H1 (cell line): ENCODE results near the gene EEIG1. TPM values are rescaled to one million over a fixed set of nuclear protein-coding genes. Genes with fewer than 3 reads are reported as not detected.

Source experiments
- CTCF ChIA-PET: fragments of 300-600 bp; sonication (Branson Sonifier 250); formaldehyde crosslinking; loops from one replicate; lab custom pipeline; 2021; ENCODE audit not compliant: partially characterized antibody; lab: Charles Lee
- POLR2A ChIA-PET: fragments of 300-600 bp; sonication (Branson Sonifier 250); formaldehyde crosslinking; loops from one replicate; lab custom pipeline; 2021; ENCODE audit warnings: inconsistent platforms; ENCODE audit not compliant: partially characterized antibody; lab: Charles Lee
- DNase-seq, 2 experiments: peaks; one replicate each; pipeline versions ENCODE4 v3.0.0 to v3.0.0-alpha.2; 2010 to 2022; ENCODE audit warnings: low spot score in 2 of 2, low read depth in 1 of 2, mixed read lengths in 1 of 2
- FAIRE-seq: peaks from 2 replicates; lab custom pipeline; 2011; peaks lifted over from hg19 to GRCh38; lab: Jason Lieb, UNC
- H2AFZ ChIP-seq: 2 replicates; pipeline ENCODE4 v1.8.1; 2012; ENCODE audit warnings: low read length, inconsistent platforms
- H2AK5ac ChIP-seq: 2 replicates; pipeline ENCODE4 v1.6.1; 2013; ENCODE audit warnings: low read depth, low read length
- H2BK120ac ChIP-seq: replicated peaks from 2 replicates; pipeline ENCODE3; 2013; ENCODE audit warnings: low read depth, low read length, inconsistent platforms
- H2BK12ac ChIP-seq: 2 replicates; pipeline ENCODE4 v1.6.1; 2013; ENCODE audit warnings: low read depth, low read length
- H2BK15ac ChIP-seq: 2 replicates; pipeline ENCODE4 v1.6.1; 2013; ENCODE audit warnings: low read length
- H2BK20ac ChIP-seq: 2 replicates; pipeline ENCODE4 v1.6.1; 2013; ENCODE audit warnings: low read length
- H2BK5ac ChIP-seq: 2 replicates; pipeline ENCODE4 v1.6.1; 2013; ENCODE audit warnings: low read depth, low read length
- H3K14ac ChIP-seq: 2 replicates; pipeline ENCODE4 v1.6.1; 2013; ENCODE audit warnings: inconsistent platforms; ENCODE audit not compliant: insufficient read length
- H3K18ac ChIP-seq: 2 replicates; pipeline ENCODE4 v1.6.1; 2013; ENCODE audit warnings: low read length; ENCODE audit errors: extremely low read depth
- H3K23ac ChIP-seq: 2 replicates; pipeline ENCODE4 v1.6.1; 2013; ENCODE audit warnings: inconsistent platforms; ENCODE audit not compliant: insufficient read length
- H3K23me2 ChIP-seq: 2 replicates; pipeline ENCODE4 v1.6.1; 2013; ENCODE audit warnings: low read depth, low read length
- H3K27ac ChIP-seq: 2 replicates; pipeline ENCODE4 v1.6.1; 2011; ENCODE audit warnings: low read depth, low read length, inconsistent platforms
- H3K27me3 ChIP-seq, 4 experiments: replicated peaks in 1 of 4; 1 replicate in 1 of 4; 2 replicates in 3 of 4; pipeline versions ENCODE4 v1.6.1 to v1.8.1; 2011 to 2013; ENCODE audit warnings: low read length in 3 of 4, mild to moderate bottlenecking in 3 of 4, inconsistent platforms in 2 of 4, mixed read lengths in 2 of 4, moderate library complexity in 1 of 4; ENCODE audit not compliant: control insufficient read depth in 3 of 4, insufficient read depth in 3 of 4; ENCODE audit errors: extremely low read depth in 1 of 4
- H3K36me3 ChIP-seq, 4 experiments: 2 replicates each; pipeline versions ENCODE4 v1.6.1 to v1.8.1; 2011 to 2013; ENCODE audit warnings: mild to moderate bottlenecking in 4 of 4, low read length in 3 of 4, moderate library complexity in 2 of 4, control low read depth in 1 of 4, inconsistent platforms in 1 of 4; ENCODE audit not compliant: insufficient read depth in 4 of 4, control insufficient read depth in 2 of 4
- H3K4ac ChIP-seq: replicated peaks from 2 replicates; pipeline ENCODE3; 2013; ENCODE audit warnings: low read length, low read depth, mixed read lengths, inconsistent platforms; ENCODE audit not compliant: insufficient read length
- H3K4me1 ChIP-seq, 4 experiments: replicated peaks in 1 of 4; 1 replicate in 1 of 4; 2 replicates in 3 of 4; pipeline versions ENCODE4 v1.6.1 to v1.8.1; 2011 to 2013; ENCODE audit warnings: low read length in 3 of 4, inconsistent platforms in 2 of 4, mixed read lengths in 1 of 4; ENCODE audit not compliant: insufficient read depth in 4 of 4, control insufficient read depth in 3 of 4
- H3K4me2 ChIP-seq, 2 experiments: 2 replicates each; pipeline versions ENCODE4 v1.6.1 to v1.8.1; 2011 to 2013; ENCODE audit warnings: low read depth in 2 of 2, low read length in 2 of 2, control low read depth in 1 of 2, inconsistent platforms in 1 of 2, mild to moderate bottlenecking in 1 of 2; ENCODE audit not compliant: insufficient read depth in 1 of 2
- H3K4me3 ChIP-seq, 4 experiments: fragments of 200-600, 300-600 bp in 1 of 4; sonication (generic), shearing (Covaris generic), sonication (Bioruptor Twin) in 1 of 4; 2 replicates each; pipeline versions ENCODE4 v1.5.1 to v1.8.1; 2011 to 2016; ENCODE audit warnings: low read length in 4 of 4, low read depth in 3 of 4, control low read depth in 2 of 4, inconsistent platforms in 2 of 4, mild to moderate bottlenecking in 2 of 4, mixed read lengths in 1 of 4, moderate library complexity in 1 of 4; ENCODE audit not compliant: insufficient read depth in 2 of 4; ENCODE audit errors: extremely low read depth in 1 of 4
- H3K56ac ChIP-seq: replicated peaks from 2 replicates; pipeline ENCODE3; 2013; ENCODE audit warnings: low read depth, mild to moderate bottlenecking, mixed read lengths, low read length, inconsistent platforms; ENCODE audit not compliant: insufficient read length
- H3K79me1 ChIP-seq: 2 replicates; pipeline ENCODE4 v1.6.1; 2013; ENCODE audit warnings: low read depth, low read length, control low read depth
- H3K79me2 ChIP-seq, 2 experiments: 2 replicates each; pipeline versions ENCODE4 v1.6.1 to v1.8.1; 2012 to 2013; ENCODE audit warnings: low read length in 2 of 2, mild to moderate bottlenecking in 2 of 2, inconsistent platforms in 1 of 2; ENCODE audit not compliant: insufficient read depth in 2 of 2, control insufficient read depth in 1 of 2
- H3K9ac ChIP-seq, 4 experiments: replicated peaks in 1 of 4; 1 replicate in 1 of 4; 2 replicates in 3 of 4; pipeline versions ENCODE4 v1.6.1 to v1.8.1; 2011 to 2013; ENCODE audit warnings: low read depth in 3 of 4, low read length in 3 of 4, control low read depth in 2 of 4, mild to moderate bottlenecking in 2 of 4, moderate library complexity in 2 of 4, inconsistent platforms in 1 of 4; ENCODE audit errors: extremely low read depth in 1 of 4
- H3K9me3 ChIP-seq, 2 experiments: 2 replicates each; pipeline versions ENCODE4 v1.6.1 to v1.8.1; 2012 to 2013; ENCODE audit warnings: mild to moderate bottlenecking in 2 of 2, moderate library complexity in 2 of 2, control low read depth in 1 of 2, inconsistent platforms in 1 of 2, low read depth in 1 of 2, low read length in 1 of 2, mixed read lengths in 1 of 2; ENCODE audit not compliant: insufficient read depth in 2 of 2
- H4K20me1 ChIP-seq, 2 experiments: replicated peaks in 1 of 2; 2 replicates each; pipeline versions ENCODE3 to v1.8.1; 2011 to 2013; ENCODE audit warnings: inconsistent platforms in 2 of 2, low read length in 2 of 2, mild to moderate bottlenecking in 1 of 2; ENCODE audit not compliant: insufficient read depth in 2 of 2, control insufficient read depth in 1 of 2
- H4K5ac ChIP-seq: 2 replicates; pipeline ENCODE4 v1.6.1; 2013; ENCODE audit warnings: low read length, low read depth, mixed read lengths, inconsistent platforms; ENCODE audit not compliant: insufficient read length
- H4K8ac ChIP-seq: 2 replicates; pipeline ENCODE4 v1.8.0; 2013; ENCODE audit warnings: mild to moderate bottlenecking, moderate library complexity, low read length, inconsistent platforms; ENCODE audit not compliant: insufficient read depth; ENCODE audit errors: extremely low read depth
- H4K91ac ChIP-seq: replicated peaks from 2 replicates; pipeline ENCODE3; 2013; ENCODE audit warnings: low read length, mixed read lengths, inconsistent platforms; ENCODE audit not compliant: insufficient read length
- HDAC2 ChIP-seq, 2 experiments: fragments of 300-600 bp in 1 of 2; sonication (generic) in 1 of 2; IDR thresholded peaks; 2 replicates each; pipeline ENCODE4 v1.6.1; 2011 to 2012; ENCODE audit warnings: low read depth in 2 of 2, low read length in 2 of 2, mild to moderate bottlenecking in 2 of 2, moderate library complexity in 2 of 2, borderline replicate concordance in 1 of 2, inconsistent platforms in 1 of 2
- JUN ChIP-seq: IDR thresholded peaks from 2 replicates; pipeline ENCODE4 v1.6.1; 2011; ENCODE audit warnings: low read depth, mild to moderate bottlenecking, improper control_type of control experiment, low read length
- RAD21 ChIP-seq, 2 experiments: IDR thresholded peaks in 1 of 2; conservative IDR thresholded peaks in 1 of 2; 2 replicates each; pipeline ENCODE4 v1.6.1; 2011; ENCODE audit warnings: low read depth in 2 of 2, low read length in 2 of 2, improper control_type of control experiment in 1 of 2, inconsistent platforms in 1 of 2, mild to moderate bottlenecking in 1 of 2, moderate library complexity in 1 of 2
- TAF7 ChIP-seq: optimal IDR thresholded peaks from 2 replicates; pipeline ENCODE3; 2011; ENCODE audit warnings: low read depth, mild to moderate bottlenecking, inconsistent platforms, low read length, moderate library complexity, borderline replicate concordance
- TEAD4 ChIP-seq: IDR thresholded peaks from 2 replicates; pipeline ENCODE4 v1.6.1; 2012; ENCODE audit warnings: low read depth, low read length, inconsistent platforms, mixed read lengths
- WGBS, 2 experiments: shearing (Covaris generic) in 1 of 2; methylation state at CpG; one replicate each; pipeline versions ENCODE4 v1.1.6 to v1.1.7; 2013 to 2015; ENCODE audit warnings: low lambda C conversion rate in 2 of 2, mixed read lengths in 2 of 2, inconsistent platforms in 1 of 2, low coverage in 1 of 2, missing lambda C conversion rate in 1 of 2; ENCODE audit not compliant: insufficient replicate concordance in 2 of 2, insufficient coverage in 1 of 2, insufficient read length in 1 of 2; ENCODE audit errors: extremely low coverage in 1 of 2, missing lambda C conversion rate in 1 of 2; 5-methylcytosine and 5-hydroxymethylcytosine counted together
- polyA plus RNA-seq, 7 experiments: library from polyadenylated mRNA; depleted of rRNA in 3 of 7; stranded (reverse) in 5 of 7; unstranded in 2 of 7; fragments of >200 nt in 5 of 7; fragments of 200-250 nt in 2 of 7; gene quantifications; 1 replicate in 5 of 7; 2 replicates in 1 of 7; 4 replicates in 1 of 7; pipeline versions ENCODE4 v1.2.1 to v1.2.3, GENCODE V29; 2011 to 2013; ENCODE audit warnings: missing spikeins in 2 of 7, mixed read lengths in 2 of 7
- total RNA-seq: library from RNA; stranded (reverse); fragmentation: NEBNext Ultra II Directional; extraction: Animal tissue kit (Norgen Biotek cat#: 25700); gene quantifications from 2 replicates; pipeline ENCODE4 v1.2.1, GENCODE V29; 2021
- TF ChIP-seq, protein P1 (sequence below), 3 experiments: IDR thresholded peaks; 1 replicate in 2 of 3; 2 replicates in 1 of 3; pipeline versions ENCODE4 v1.5.1 to v1.6.1; 2011; ENCODE audit warnings: low read length in 3 of 3, mild to moderate bottlenecking in 3 of 3, inconsistent platforms in 2 of 3, low read depth in 1 of 3, moderate library complexity in 1 of 3; ENCODE audit not compliant: insufficient read depth in 1 of 3; ENCODE audit errors: control extremely low read depth in 1 of 3

Gene EEIG1
- total and polyA plus RNA-seq, 2 of the 8 experiments (the other 6 are each of a cell fraction or from before 2014, with no cell fraction given), result 29.8 to 50.8 TPM

- Histone ChIP-seq H2BK120ac (no peak overlapping the region), H2BK20ac (no peak overlapping the region), H3K56ac (no peak overlapping the region), H3K23me2 (no peaks in the 10 kb centered on the region), H4K5ac (peak overlapping the region; percentile 7), H3K27me3 (no peaks in the 10 kb centered on the region), H3K4ac (no peak overlapping the region), H3K9me3 (no peaks in the 10 kb centered on the region), H2AFZ (no peak overlapping the region), H3K79me1 (peaks cover 31% of the 10 kb centered on the region), H2BK12ac (peak overlapping the region; percentile 84), H3K4me2 (no peak overlapping the region), H3K4me1 (peaks cover 0 to 47% (median 18%) of the 10 kb centered on the region in 4 experiments; a peak in 6 of 7 replicates), H3K23ac (no peak overlapping the region), H3K79me2 (peaks cover 5 to 98% of the 10 kb centered on the region in 2 experiments; a peak in 3 of 4 replicates), H3K18ac (peak overlapping the region; percentile 48), H3K27ac (no peak overlapping the region), H4K91ac (peak overlapping the region; percentile 29), H3K4me3 (no peak overlapping the region), H2AK5ac (peak overlapping the region; percentile 86), H3K9ac (no peak overlapping the region; a peak in 1 of 7 replicates), H4K8ac (peak overlapping the region; percentile 75; the same call in 1 of the 2 replicates), H2BK5ac (peak overlapping the region; percentile 93), H4K20me1 (peaks cover 21 to 45% of the 10 kb centered on the region in 2 experiments), H3K36me3 (no peaks in the 10 kb centered on the region), H2BK15ac (peak overlapping the region; percentile 92; the same call in 1 of the 2 replicates), H3K14ac (no peak overlapping the region)
- FAIRE-seq (no peak), DNase-seq (no peak)
- POLR2A ChIA-PET, result interaction anchor here (0.6 to 1.5 kb wide), 4 partner anchors 10 to 16 kb away, joined by 3 to 10 read pairs (median 4); partner anchors contain the start of gene EEIG1
- CTCF ChIA-PET, result interaction anchor here (0.6 to 35.5 kb wide), 6 partner anchors 10 to 745 kb away, joined by 3 to 825 read pairs (median 4); no protein-coding TSS in a partner anchor
- 85% methylated on average over 6 of the region's 6 CpGs; no CpG with 5 or more reads in 1 of the 2 experiments for WGBS, 2 experiments
- TF ChIP-seq TEAD4 (no peak), JUN (no peak), HDAC2 (IDR thresholded peaks at IDR 0.05; ENCODE audit: borderline replicate concordance in 1 of 2, low read depth in 2 of 2, low read length in 2 of 2) (no peak), RAD21 (IDR thresholded peaks at IDR 0.05 in 1 of 2, conservative IDR thresholded peaks at IDR 0.05 in 1 of 2; ENCODE audit: low read depth in 2 of 2, low read length in 2 of 2) (no peak), TAF7 (no peak)
- TF ChIP-seq, protein P1, sequence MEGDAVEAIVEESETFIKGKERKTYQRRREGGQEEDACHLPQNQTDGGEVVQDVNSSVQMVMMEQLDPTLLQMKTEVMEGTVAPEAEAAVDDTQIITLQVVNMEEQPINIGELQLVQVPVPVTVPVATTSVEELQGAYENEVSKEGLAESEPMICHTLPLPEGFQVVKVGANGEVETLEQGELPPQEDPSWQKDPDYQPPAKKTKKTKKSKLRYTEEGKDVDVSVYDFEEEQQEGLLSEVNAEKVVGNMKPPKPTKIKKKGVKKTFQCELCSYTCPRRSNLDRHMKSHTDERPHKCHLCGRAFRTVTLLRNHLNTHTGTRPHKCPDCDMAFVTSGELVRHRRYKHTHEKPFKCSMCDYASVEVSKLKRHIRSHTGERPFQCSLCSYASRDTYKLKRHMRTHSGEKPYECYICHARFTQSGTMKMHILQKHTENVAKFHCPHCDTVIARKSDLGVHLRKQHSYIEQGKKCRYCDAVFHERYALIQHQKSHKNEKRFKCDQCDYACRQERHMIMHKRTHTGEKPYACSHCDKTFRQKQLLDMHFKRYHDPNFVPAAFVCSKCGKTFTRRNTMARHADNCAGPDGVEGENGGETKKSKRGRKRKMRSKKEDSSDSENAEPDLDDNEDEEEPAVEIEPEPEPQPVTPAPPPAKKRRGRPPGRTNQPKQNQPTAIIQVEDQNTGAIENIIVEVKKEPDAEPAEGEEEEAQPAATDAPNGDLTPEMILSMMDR (IDR thresholded peaks at IDR 0.05; ENCODE audit: control extremely low read depth in 1 of 3, insufficient read depth in 1 of 3, low read depth in 1 of 3, low read length in 3 of 3), result no peak
Measured at GRCh38 chr9:127965953-127966352, 14.8 kb downstream of the EEIG1 start.
